Keratinocyte (primary cell): ENCODE measurements around the gene CXCL14. TPM values are rescaled to one million over a fixed set of nuclear protein-coding genes. Genes with fewer than 3 reads are reported as not detected.

Experiments
- DNase-seq: peaks from one replicate; pipeline ENCODE4 v3.0.0-alpha.2; 2011; ENCODE audit warnings: low read depth, missing footprints, low spot score
- FAIRE-seq: peaks from 2 replicates; lab custom pipeline; 2011; peaks lifted over from hg19 to GRCh38; lab: Jason Lieb, UNC
- H2AFZ ChIP-seq: 2 replicates; pipeline ENCODE4 v1.6.0; 2012; ENCODE audit warnings: low read length, control low read depth, inconsistent platforms; ENCODE audit not compliant: control insufficient read depth
- H3K27ac ChIP-seq: 2 replicates; pipeline ENCODE4 v1.5.1; 2011; ENCODE audit warnings: low read length; ENCODE audit not compliant: control insufficient read depth, insufficient read depth
- H3K27me3 ChIP-seq: 3 replicates; pipeline ENCODE4 v1.6.0; 2011; ENCODE audit warnings: low read length; ENCODE audit not compliant: control insufficient read depth, insufficient read depth; ENCODE audit errors: extremely low read depth
- H3K36me3 ChIP-seq, 2 experiments: 2 replicates in 1 of 2; 3 replicates in 1 of 2; pipeline ENCODE4 v1.5.1; 2011; ENCODE audit warnings: low read length in 2 of 2, mild to moderate bottlenecking in 1 of 2; ENCODE audit not compliant: control insufficient read depth in 2 of 2, insufficient read depth in 2 of 2; ENCODE audit errors: extremely low read depth in 1 of 2
- H3K4me1 ChIP-seq: 3 replicates; pipeline ENCODE4 v1.5.1; 2011; ENCODE audit warnings: low read length; ENCODE audit not compliant: control insufficient read depth, insufficient read depth; ENCODE audit errors: extremely low read depth
- H3K4me2 ChIP-seq: 3 replicates; pipeline ENCODE4 v1.6.0; 2011; ENCODE audit warnings: low read depth, low read length; ENCODE audit not compliant: control insufficient read depth, insufficient read depth; ENCODE audit errors: extremely low read depth
- H3K4me3 ChIP-seq, 3 experiments: fragments of 200-600 bp in 1 of 3; sonication (generic) in 1 of 3; 2 replicates in 2 of 3; 3 replicates in 1 of 3; pipeline ENCODE4 v1.5.1; 2011 to 2016; ENCODE audit warnings: low read length in 3 of 3, mild to moderate bottlenecking in 3 of 3, control low read depth in 2 of 3, inconsistent platforms in 1 of 3, low read depth in 1 of 3, mixed read lengths in 1 of 3, mixed run types in 1 of 3, moderate library complexity in 1 of 3; ENCODE audit not compliant: control insufficient read depth in 2 of 3, insufficient read depth in 2 of 3; ENCODE audit errors: extremely low read depth in 1 of 3
- H3K79me2 ChIP-seq: 2 replicates; pipeline ENCODE4 v1.6.0; 2012; ENCODE audit warnings: low read length; ENCODE audit not compliant: control insufficient read depth, insufficient read depth
- H3K9ac ChIP-seq: 3 replicates; pipeline ENCODE4 v1.6.0; 2011; ENCODE audit warnings: low read length; ENCODE audit not compliant: control insufficient read depth, insufficient read depth; ENCODE audit errors: extremely low read depth
- H3K9me1 ChIP-seq: 3 replicates; pipeline ENCODE4 v1.6.0; 2011; ENCODE audit warnings: low read length; ENCODE audit not compliant: control insufficient read depth, insufficient read depth; ENCODE audit errors: extremely low read depth
- H3K9me3 ChIP-seq: 2 replicates; pipeline ENCODE4 v1.5.1; 2012; ENCODE audit warnings: low read depth, low read length; ENCODE audit not compliant: control insufficient read depth
- H4K20me1 ChIP-seq: 3 replicates; pipeline ENCODE4 v1.6.0; 2011; ENCODE audit warnings: low read length; ENCODE audit not compliant: control insufficient read depth, insufficient read depth; ENCODE audit errors: extremely low read depth
- CTCF ChIP-seq, 3 experiments: IDR thresholded peaks in 1 of 3; conservative IDR thresholded peaks in 1 of 3; optimal IDR thresholded peaks in 1 of 3; 2 replicates in 2 of 3; 3 replicates in 1 of 3; pipeline versions ENCODE3 to v1.5.1; 2011; ENCODE audit warnings: low read length in 3 of 3, mild to moderate bottlenecking in 3 of 3, moderate library complexity in 2 of 3, control low read depth in 1 of 3, inconsistent platforms in 1 of 3; ENCODE audit not compliant: insufficient read depth in 2 of 3; ENCODE audit errors: extremely low read depth in 1 of 3
- EZH2 ChIP-seq: IDR thresholded peaks from one replicate; pipeline ENCODE4 v1.6.1; 2012; ENCODE audit warnings: inconsistent platforms, mild to moderate bottlenecking, low read length, moderate library complexity
- dilution Hi-C: fragments of 300-500 bp; cut with MboI; formaldehyde crosslinking; loops from one replicate; pipeline ENCODE4 v1.7.0; 2020; ENCODE audit warnings: low sequenced_read_pairs; ENCODE audit not compliant: extremely low pct_ligation_motif_present
- polyA plus RNA-seq, 5 experiments: library from polyadenylated mRNA; depleted of rRNA in 3 of 5; stranded (reverse) in 3 of 5; stranded (forward) in 1 of 5; unstranded in 1 of 5; fragments of >200 nt; gene quantifications; 1 replicate in 1 of 5; 2 replicates in 3 of 5; 3 replicates in 1 of 5; pipeline versions ENCODE4 v1.2.1 to v1.2.3, GENCODE V29; 2011 to 2012; ENCODE audit warnings: missing spikeins in 2 of 5, low read depth in 1 of 5, low replicate concordance in 1 of 5

The CXCL14 gene
- polyA plus RNA-seq, 1 donor (not counting 4 experiments of a cell fraction or from before 2014, with no cell fraction given) = 124 TPM

GRCh38 chr5:135568923-135569360, 9.8 kb downstream of the CXCL14 start:
- dilution Hi-C loops = no loop called here
- peaks cover 26% of the 10 kb centered on the region for H3K4me1 ChIP-seq

GRCh38 chr5:135568246-135568645, 10.5 kb downstream of the CXCL14 start:
- no peaks in the 10 kb centered on the region for H3K9me1 ChIP-seq
- H3K27me3 ChIP-seq = no peaks in the 10 kb centered on the region
- no peak overlapping the region for H3K4me2 ChIP-seq
- TF ChIP-seq CTCF (optimal IDR thresholded peaks at IDR 0.05 in 1 of 3, IDR thresholded peaks at IDR 0.05 in 1 of 3, conservative IDR thresholded peaks at IDR 0.05 in 1 of 3; ENCODE audit: extremely low read depth in 1 of 3, insufficient read depth in 2 of 3, low read length in 3 of 3) = no peak
- no peak for TF ChIP-seq EZH2
- no peak overlapping the region for H2AFZ ChIP-seq
- no peak overlapping the region for H3K4me3 ChIP-seq
- no peak overlapping the region for H3K27ac ChIP-seq
- FAIRE-seq (no peak), DNase-seq (no peak)
- dilution Hi-C loops = no loop called here
- peaks cover 26% of the 10 kb centered on the region for H3K4me1 ChIP-seq
- H4K20me1 ChIP-seq = no peaks in the 10 kb centered on the region
- no peak overlapping the region for H3K9ac ChIP-seq
- H3K36me3 ChIP-seq = no peaks in the 10 kb centered on the region
- no peaks in the 10 kb centered on the region for H3K9me3 ChIP-seq
- H3K79me2 ChIP-seq = no peaks in the 10 kb centered on the region

More at GRCh38 chr5:135568923-135569360, 9.8 kb downstream of the CXCL14 start:
- Histone ChIP-seq H3K79me2 (no peaks in the 10 kb centered on the region), H3K4me2 (no peak overlapping the region), H3K36me3 (no peaks in the 10 kb centered on the region), H2AFZ (no peak overlapping the region), H3K27ac (no peak overlapping the region), H3K27me3 (no peaks in the 10 kb centered on the region), H3K9ac (no peak overlapping the region), H3K9me1 (no peaks in the 10 kb centered on the region), H3K9me3 (no peaks in the 10 kb centered on the region), H3K4me3 (no peak overlapping the region), H4K20me1 (no peaks in the 10 kb centered on the region)
- peak; percentile 49 for FAIRE-seq
- TF ChIP-seq CTCF (optimal IDR thresholded peaks at IDR 0.05 in 1 of 3, IDR thresholded peaks at IDR 0.05 in 1 of 3, conservative IDR thresholded peaks at IDR 0.05 in 1 of 3; ENCODE audit: extremely low read depth in 1 of 3, insufficient read depth in 2 of 3, low read length in 3 of 3) = no peak
- no peak for TF ChIP-seq EZH2
- DNase-seq = no peak
